Duodenal mucosa (tissue), 2 donors: ENCODE measurements around the gene CD46.

ENCODE experiments used
- H3K27ac ChIP-seq: one replicate; pipeline ENCODE4 v1.7.0; 2013; ENCODE audit warnings: low read depth, low read length
- H3K27me3 ChIP-seq, 2 donors: one replicate each; pipeline ENCODE4 v1.7.0; 2013; ENCODE audit warnings: low read length in 2 of 2, control low read depth in 1 of 2; ENCODE audit not compliant: insufficient read depth in 2 of 2, control insufficient read depth in 1 of 2
- H3K36me3 ChIP-seq, 2 donors: one replicate each; pipeline ENCODE4 v1.7.0; 2013; ENCODE audit warnings: low read length in 2 of 2, control low read depth in 1 of 2; ENCODE audit not compliant: insufficient read depth in 2 of 2, control insufficient read depth in 1 of 2
- H3K4me1 ChIP-seq, 2 donors: one replicate each; pipeline ENCODE4 v1.7.0; 2013; ENCODE audit warnings: low read length in 2 of 2, control low read depth in 1 of 2; ENCODE audit not compliant: insufficient read depth in 2 of 2, control insufficient read depth in 1 of 2
- H3K4me3 ChIP-seq, 2 donors: one replicate each; pipeline ENCODE4 v1.7.0; 2013; ENCODE audit warnings: low read length in 2 of 2, low read depth in 1 of 2
- H3K9ac ChIP-seq, 2 donors: one replicate each; pipeline ENCODE4 v1.7.0; 2013; ENCODE audit warnings: low read length in 2 of 2, low read depth in 1 of 2
- H3K9me3 ChIP-seq, 2 donors: one replicate each; pipeline ENCODE4 v1.7.0; 2013; ENCODE audit warnings: low read length in 2 of 2, control low read depth in 1 of 2; ENCODE audit not compliant: control insufficient read depth in 1 of 2

CD46 gene

GRCh38 chr1:207813512-207813881, 61.6 kb downstream of the CD46 start:
- H3K27ac ChIP-seq = no peak overlapping the region
- peaks cover 49 to 79% of the 10 kb centered on the region in 2 donors for H3K4me1 ChIP-seq
- no peaks in the 10 kb centered on the region for H3K27me3 ChIP-seq
- no peaks in the 10 kb centered on the region for H3K9me3 ChIP-seq
- H3K4me3 ChIP-seq = no peak overlapping the region
- H3K36me3 ChIP-seq = peaks cover 58 to 93% of the 10 kb centered on the region in 2 donors
- no peak overlapping the region for H3K9ac ChIP-seq

GRCh38 chr1:207813946-207814345, 62.1 kb downstream of the CD46 start:
- peaks cover 45 to 75% of the 10 kb centered on the region in 2 donors for H3K4me1 ChIP-seq
- H3K27ac ChIP-seq = no peak overlapping the region
- no peak overlapping the region for H3K9ac ChIP-seq
- no peaks in the 10 kb centered on the region for H3K27me3 ChIP-seq
- H3K4me3 ChIP-seq = no peak overlapping the region
- peaks cover 62 to 93% of the 10 kb centered on the region in 2 donors for H3K36me3 ChIP-seq
- no peaks in the 10 kb centered on the region for H3K9me3 ChIP-seq

DNA sequence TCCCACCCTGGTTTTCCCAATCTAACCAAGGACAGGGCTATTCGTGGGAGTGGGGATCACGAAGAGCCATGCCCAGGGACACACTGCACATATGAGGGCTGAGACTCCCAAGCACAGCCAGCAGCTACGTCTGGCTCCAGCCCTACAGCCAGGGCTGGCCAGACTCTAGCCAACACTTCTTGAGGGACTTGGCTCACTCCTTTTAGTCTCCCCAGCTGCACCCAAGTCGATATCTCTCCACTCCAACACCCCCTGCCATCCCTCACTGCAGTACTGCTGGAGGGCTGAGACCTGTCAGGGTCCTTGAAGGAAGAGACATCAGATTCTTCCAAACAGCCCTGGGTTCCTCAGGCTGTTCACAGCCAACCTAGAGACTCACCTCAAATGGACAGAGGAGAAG, 62.6 kb downstream of the CD46 start:
- H3K4me1 ChIP-seq = peaks cover 41 to 75% of the 10 kb centered on the region in 2 donors
- H3K27ac ChIP-seq = no peak overlapping the region
- no peak overlapping the region for H3K9ac ChIP-seq
- H3K4me3 ChIP-seq = no peak overlapping the region
- no peaks in the 10 kb centered on the region for H3K27me3 ChIP-seq
- peaks cover 63 to 93% of the 10 kb centered on the region in 2 donors for H3K36me3 ChIP-seq
- no peaks in the 10 kb centered on the region for H3K9me3 ChIP-seq

DNA sequence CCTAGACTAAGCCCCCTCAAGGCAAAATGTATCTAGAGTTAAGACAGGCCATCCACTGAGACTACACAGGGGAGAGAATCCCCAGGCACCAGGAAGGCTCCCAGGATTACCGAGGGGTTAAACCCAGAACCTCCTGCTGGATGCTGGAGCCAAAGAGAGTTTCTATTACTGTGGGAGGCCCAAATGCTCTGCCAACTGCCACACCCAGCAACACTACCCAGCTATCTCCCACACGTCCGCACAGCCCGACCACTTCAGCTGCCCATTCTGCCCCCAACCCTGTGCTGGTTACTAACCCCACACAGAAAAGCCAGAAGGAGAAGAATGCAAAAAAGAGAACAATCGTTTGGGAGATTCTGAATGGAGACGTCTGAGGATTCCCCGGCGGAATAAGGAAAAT, 63.6 kb downstream of the CD46 start:
- no peaks in the 10 kb centered on the region for H3K9me3 ChIP-seq
- H3K27ac ChIP-seq = no peak overlapping the region
- H3K27me3 ChIP-seq = no peaks in the 10 kb centered on the region
- peaks cover 40 to 68% of the 10 kb centered on the region in 2 donors for H3K4me1 ChIP-seq
- no peak overlapping the region for H3K4me3 ChIP-seq
- no peak overlapping the region for H3K9ac ChIP-seq
- peaks cover 57 to 89% of the 10 kb centered on the region in 2 donors for H3K36me3 ChIP-seq

DNA sequence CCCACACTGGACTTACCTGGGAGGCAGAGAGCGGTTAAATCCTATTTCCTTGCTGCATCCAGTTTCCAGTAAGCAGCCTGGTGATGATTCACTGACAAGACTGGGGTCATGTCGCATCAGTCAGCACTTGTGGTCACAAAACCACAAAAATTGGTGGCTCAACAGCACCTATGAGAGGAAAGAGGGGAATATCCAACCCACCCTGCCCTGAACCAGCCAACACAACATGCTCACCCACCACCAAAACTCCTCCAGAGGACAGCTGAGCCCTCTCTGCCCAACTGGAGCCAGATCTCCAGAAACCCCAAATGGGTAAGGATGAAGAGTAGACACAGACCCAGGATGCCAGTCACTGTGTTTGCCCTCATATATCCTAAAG, 64.0 kb downstream of the CD46 start:
- Histone ChIP-seq H3K4me3 (no peak overlapping the region), H3K27me3 (no peaks in the 10 kb centered on the region), H3K4me1 (peaks cover 37 to 64% of the 10 kb centered on the region in 2 donors), H3K9ac (no peak overlapping the region), H3K27ac (no peak overlapping the region), H3K36me3 (peaks cover 52 to 85% of the 10 kb centered on the region in 2 donors), H3K9me3 (no peaks in the 10 kb centered on the region)

DNA sequence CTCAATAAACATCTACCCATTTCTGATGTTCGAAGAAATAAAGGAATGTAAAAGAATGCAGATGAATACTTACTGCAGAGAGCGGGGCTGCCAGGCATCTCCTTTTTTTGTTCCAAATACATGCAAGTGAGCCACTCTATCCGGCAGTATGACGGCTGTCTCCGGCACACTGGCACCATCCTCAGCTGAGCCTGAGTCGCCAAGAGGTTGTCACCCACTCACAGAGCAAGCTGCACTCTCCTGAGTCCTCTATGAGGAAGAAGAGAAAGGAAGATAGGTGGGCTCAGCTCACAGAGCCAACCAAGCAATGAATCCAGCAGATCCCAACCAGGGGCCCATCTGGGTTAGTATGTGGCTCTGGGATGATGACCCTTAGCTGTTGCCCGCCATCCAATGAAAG, 65.3 kb downstream of the CD46 start:
- peaks cover 39 to 67% of the 10 kb centered on the region in 2 donors for H3K4me1 ChIP-seq
- H3K4me3 ChIP-seq = no peak overlapping the region
- peaks cover 49 to 81% of the 10 kb centered on the region in 2 donors for H3K36me3 ChIP-seq
- H3K27ac ChIP-seq = no peak overlapping the region
- no peaks in the 10 kb centered on the region for H3K9me3 ChIP-seq
- H3K27me3 ChIP-seq = no peaks in the 10 kb centered on the region
- no peak overlapping the region for H3K9ac ChIP-seq

DNA sequence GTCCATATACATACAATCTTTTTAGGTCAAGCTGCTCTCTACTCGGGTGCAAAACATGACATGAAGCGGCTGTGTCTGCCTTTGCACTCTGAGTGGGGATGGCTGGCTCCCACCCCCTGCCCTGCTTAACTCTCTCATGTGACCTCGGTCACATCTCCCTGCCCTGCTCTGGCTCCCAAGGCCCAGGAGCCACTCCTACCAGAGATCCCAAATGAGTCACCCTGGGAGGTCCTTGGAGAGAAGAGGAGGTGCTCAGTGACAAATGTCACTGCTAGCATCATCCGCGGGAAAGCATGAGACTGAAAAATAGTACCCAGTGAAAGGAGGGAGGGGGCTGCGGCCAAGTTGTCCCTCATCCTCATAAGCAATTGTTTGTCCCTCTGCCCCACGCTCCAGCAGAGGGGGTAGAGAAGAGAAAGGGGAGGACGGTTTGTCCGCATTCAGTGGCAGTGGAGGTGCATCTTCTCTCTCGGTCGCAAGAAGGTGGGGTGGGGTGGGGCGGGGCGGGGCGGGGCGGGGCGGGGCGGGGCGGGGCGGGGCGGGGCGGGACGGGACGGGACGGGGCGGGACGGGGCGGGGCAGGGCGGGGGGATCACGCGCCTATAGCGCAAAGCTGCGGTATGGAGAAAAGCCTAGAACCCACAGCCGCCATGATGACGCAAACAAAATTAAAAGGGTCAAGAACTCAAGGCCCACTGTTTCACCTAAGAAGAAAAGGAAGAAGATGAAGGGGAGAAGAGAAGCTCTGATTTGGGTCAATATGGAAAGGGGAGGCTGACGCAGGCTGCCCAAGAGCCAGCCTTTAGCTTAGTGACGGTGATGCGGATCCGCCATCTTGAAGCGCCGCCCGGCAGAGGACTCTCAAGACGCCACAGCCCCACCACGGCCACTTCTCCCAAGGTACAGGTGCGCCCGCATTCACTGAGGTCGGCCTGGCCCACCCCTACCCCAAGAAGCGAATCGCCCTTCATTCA, 66.2 kb downstream of the CD46 start:
- H3K36me3 ChIP-seq = peaks cover 41 to 72% of the 10 kb centered on the region in 2 donors
- no peak overlapping the region for H3K27ac ChIP-seq
- H3K9ac ChIP-seq = no peak overlapping the region

GRCh38 chr1:207818971-207819451, 67.2 kb downstream of the CD46 start:
- Histone ChIP-seq H3K36me3 (peaks cover 40 to 63% of the 10 kb centered on the region in 2 donors), H3K27ac (no peak overlapping the region), H3K27me3 (no peaks in the 10 kb centered on the region), H3K4me1 (peaks cover 29 to 55% of the 10 kb centered on the region in 2 donors), H3K4me3 (no peak overlapping the region), H3K9me3 (no peaks in the 10 kb centered on the region), H3K9ac (no peak overlapping the region)

More for the DNA sequence above, 66.2 kb downstream of the CD46 start:
- H3K4me1 ChIP-seq = peaks cover 35 to 62% of the 10 kb centered on the region in 2 donors
- H3K27me3 ChIP-seq = no peaks in the 10 kb centered on the region
- H3K9me3 ChIP-seq = no peaks in the 10 kb centered on the region
- H3K4me3 ChIP-seq = no peak overlapping the region

GRCh38 chr1:207820568-207821463, 69.0 kb downstream of the CD46 start:
- peaks cover 28 to 44% of the 10 kb centered on the region in 2 donors for H3K36me3 ChIP-seq
- no peaks in the 10 kb centered on the region for H3K27me3 ChIP-seq
- peak overlapping the region; percentile 85 to 93 for H3K4me3 ChIP-seq
- H3K9ac ChIP-seq = peak overlapping the region in 1 of 2 donors; percentile 95
- peaks cover 47 to 58% of the 10 kb centered on the region in 2 donors for H3K4me1 ChIP-seq
- peak overlapping the region; percentile 37 for H3K27ac ChIP-seq
- no peaks in the 10 kb centered on the region for H3K9me3 ChIP-seq
